K562 (cell line): Measurements from ENCODE around the gene WASF3. TPM values are rescaled to one million over a fixed set of nuclear protein-coding genes. Genes with fewer than 3 reads are reported as not detected.

Experiments used
- ATAC-seq: fragments of 200-7000 bp; cut with Tn5 transposase; 3 replicates; pipeline ENCODE4 v1.9.1; 2020; ENCODE audit warnings: moderate library complexity
- BruUV-seq: library from RNA; stranded (reverse); fragments of 400-500 nt; replicated peaks from 2 replicates; lab custom pipeline; 2021; lab: Mats Ljungman, UMichigan
- CTCF ChIA-PET: fragments of 300-600 bp; formaldehyde crosslinking; extraction: SDS; loops from one replicate; lab custom pipeline; 2021; ENCODE audit warnings: low intra/inter-chr PET ratio; lab: Yijun Ruan, JAX
- POLR2A ChIA-PET: fragments of 300-600, 350-650 bp; sonication (Branson Sonifier 250); formaldehyde crosslinking; extraction: SDS; loops from one replicate; lab custom pipeline; 2021; ENCODE audit warnings: antibody characterized with exemption, inconsistent platforms; lab: Yijun Ruan, JAX
- DNase-seq, 4 experiments: peaks; one replicate each; pipeline versions ENCODE4 v3.0.0 to v3.0.0-alpha.2; 2011 to 2018; ENCODE audit warnings: low spot score in 3 of 4, mixed read lengths in 3 of 4; ENCODE audit errors: extremely low read depth in 1 of 4
- FAIRE-seq: peaks from 2 replicates; lab custom pipeline; 2011; peaks lifted over from hg19 to GRCh38; lab: Jason Lieb, UNC
- H2AFZ ChIP-seq: 2 replicates; pipeline ENCODE4 v1.6.0; 2011; ENCODE audit warnings: low read depth, low read length, control low read depth, inconsistent platforms
- H3K27ac ChIP-seq: fragments of 200-600 bp; 3 replicates; pipeline ENCODE4 v1.8.0; 2011; ENCODE audit warnings: low read depth, mild to moderate bottlenecking, control low read depth, inconsistent platforms, low read length, moderate library complexity, mixed read lengths; ENCODE audit errors: extremely low read depth
- H3K27me3 ChIP-seq, 2 experiments: fragments of 300-600 bp in 1 of 2; 2 replicates in 1 of 2; 3 replicates in 1 of 2; pipeline versions ENCODE4 v1.6.0 to v1.8.0; 2011; ENCODE audit warnings: inconsistent platforms in 2 of 2, low read length in 2 of 2, mild to moderate bottlenecking in 1 of 2, mixed read lengths in 1 of 2, moderate library complexity in 1 of 2; ENCODE audit not compliant: control insufficient read depth in 2 of 2, insufficient read depth in 2 of 2
- H3K36me3 ChIP-seq: fragments of 300-600 bp; 3 replicates; pipeline ENCODE4 v1.8.0; 2011; ENCODE audit warnings: mild to moderate bottlenecking, low read length, inconsistent platforms; ENCODE audit not compliant: control insufficient read depth, insufficient read depth
- H3K4me1 ChIP-seq, 2 experiments: fragments of 200-600 bp in 1 of 2; replicated peaks in 1 of 2; 2 replicates in 1 of 2; 3 replicates in 1 of 2; pipeline versions ENCODE4 v1.5.1 to v1.8.0; 2011; ENCODE audit warnings: inconsistent platforms in 2 of 2, low read length in 2 of 2, mild to moderate bottlenecking in 1 of 2, mixed read lengths in 1 of 2, moderate library complexity in 1 of 2; ENCODE audit not compliant: control insufficient read depth in 2 of 2, insufficient read depth in 2 of 2
- H3K4me2 ChIP-seq: 2 replicates; pipeline ENCODE4 v1.6.1; 2011; ENCODE audit warnings: low read length, control low read depth, inconsistent platforms, mixed read lengths; ENCODE audit not compliant: insufficient read depth
- H3K4me3 ChIP-seq: fragments of 200-600 bp; sonication (generic), shearing (Covaris generic); 2 replicates; pipeline ENCODE4 v1.5.1; 2016; ENCODE audit warnings: control low read depth, inconsistent platforms
- H3K79me2 ChIP-seq: fragments of 200-600 bp; 3 replicates; pipeline ENCODE4 v1.8.0; 2011; ENCODE audit warnings: low read length, inconsistent platforms; ENCODE audit not compliant: control insufficient read depth, insufficient read depth
- H3K9ac ChIP-seq, 2 experiments: 2 replicates each; pipeline versions ENCODE4 v1.6.0 to v1.6.1; 2011; ENCODE audit warnings: low read depth in 2 of 2, low read length in 2 of 2, control low read depth in 1 of 2, inconsistent platforms in 1 of 2, mild to moderate bottlenecking in 1 of 2, mixed read lengths in 1 of 2; ENCODE audit not compliant: insufficient read depth in 1 of 2
- H3K9me1 ChIP-seq: one replicate; pipeline ENCODE4 v1.6.0; 2011; ENCODE audit warnings: inconsistent platforms, mild to moderate bottlenecking, low read length, moderate library complexity; ENCODE audit not compliant: control insufficient read depth, insufficient read depth
- H3K9me3 ChIP-seq: replicated peaks from 2 replicates; pipeline ENCODE4 v1.5.1; 2011; ENCODE audit warnings: low read depth, low read length, inconsistent platforms; ENCODE audit not compliant: control insufficient read depth, insufficient read depth
- H4K20me1 ChIP-seq: replicated peaks from 2 replicates; pipeline ENCODE4 v1.6.1; 2011; ENCODE audit warnings: low read length, inconsistent platforms, mixed read lengths; ENCODE audit not compliant: control insufficient read depth, insufficient read depth
- ARID2 ChIP-seq: fragments of 450-650 bp; IDR thresholded peaks from 2 replicates; pipeline ENCODE4 v1.6.1; 2017; ENCODE audit warnings: antibody characterized with exemption, mild to moderate bottlenecking
- CBFB ChIP-seq: sonication (generic); formaldehyde crosslinking; IDR thresholded peaks from 2 replicates; pipeline ENCODE4 v1.4.0; 2020; ENCODE audit warnings: mild to moderate bottlenecking, missing genetic modification reagents
- ELF2 ChIP-seq: fragments of 250-450 bp; sonication (Bioruptor Pico); IDR thresholded peaks from 2 replicates; pipeline ENCODE4 v1.5.0; 2021; ENCODE audit warnings: mild to moderate bottlenecking
- LARP7 ChIP-seq: fragments of 450-650 bp; IDR thresholded peaks from 2 replicates; pipeline ENCODE4 v1.6.1; 2016
- MTA2 ChIP-seq: fragments of 450-650 bp; IDR thresholded peaks from 2 replicates; pipeline ENCODE4 v1.6.1; 2016; ENCODE audit warnings: low read depth
- RNF219 ChIP-seq: fragments of 250-450 bp; sonication (Bioruptor Pico); IDR thresholded peaks from 2 replicates; pipeline ENCODE4 v1.5.0; 2022; ENCODE audit warnings: mild to moderate bottlenecking
- TBP ChIP-seq: optimal IDR thresholded peaks from 2 replicates; pipeline ENCODE3; 2011; ENCODE audit warnings: low read depth, low read length, improper control_type of control experiment
- TCF7 ChIP-seq: sonication (generic); IDR thresholded peaks from 2 replicates; pipeline ENCODE4 v1.6.1; 2016; ENCODE audit warnings: antibody characterized with exemption, borderline replicate concordance
- TEAD1 ChIP-seq, 2 experiments: fragments of 450-650 bp in 1 of 2; sonication (generic) in 1 of 2; formaldehyde crosslinking; IDR thresholded peaks; 2 replicates each; pipeline versions ENCODE4 v1.4.0 to v1.8.0; 2020 to 2022; ENCODE audit warnings: mild to moderate bottlenecking in 2 of 2, missing genetic modification reagents in 1 of 2
- ZBTB43 ChIP-seq: sonication (generic); formaldehyde crosslinking; IDR thresholded peaks from 2 replicates; pipeline ENCODE4 v1.8.0; 2023; ENCODE audit warnings: mild to moderate bottlenecking, missing genetic modification reagents
- ZC3H8 ChIP-seq: fragments of 450-650 bp; IDR thresholded peaks from 2 replicates; pipeline ENCODE4 v1.6.1; 2017
- ZMIZ1 ChIP-seq, 2 experiments: fragments of 150-350 bp in 1 of 2; IDR thresholded peaks; 2 replicates each; pipeline ENCODE4 v1.6.1; 2012 to 2016; ENCODE audit warnings: low read depth in 2 of 2, low read length in 2 of 2, mild to moderate bottlenecking in 1 of 2, moderate library complexity in 1 of 2
- ZNF184 ChIP-seq: sonication (generic); formaldehyde crosslinking; IDR thresholded peaks from 2 replicates; pipeline ENCODE4 v1.5.0; 2020; ENCODE audit warnings: missing genetic modification reagents
- WGBS: fragments of 100-300 bp; shearing (Covaris generic); methylation state at CpG from one replicate; pipeline ENCODE4 v1.1.6; 2016; ENCODE audit warnings: low coverage, mixed read lengths; ENCODE audit not compliant: insufficient coverage; ENCODE audit errors: missing lambda C conversion rate; 5-methylcytosine and 5-hydroxymethylcytosine counted together
- in situ Hi-C: fragments of 300-500 bp; cut with MboI; formaldehyde crosslinking; loops from 4 replicates; pipeline ENCODE4 v1.15.0; 2018; ENCODE audit warnings: inconsistent platforms, mixed read lengths
- intact Hi-C: fragments of 100-400 bp; cut with micrococcal nuclease; formaldehyde crosslinking; loops from 2 replicates; pipeline ENCODE4 v1.14.2; 2022
- polyA plus RNA-seq, 8 experiments: library from polyadenylated mRNA; depleted of rRNA in 4 of 8; stranded (reverse) in 5 of 8; unstranded in 3 of 8; fragments of >200 nt; fragmentation: Nextera tagmentation in 2 of 8; fragmentation: Illumina TruSeq in 1 of 8; extraction: Ambion mirVana in 2 of 8; extraction: Trizol in 1 of 8; gene quantifications; 2 replicates each; pipeline versions ENCODE4 v1.2.1 to v1.2.3, GENCODE V29; 2011 to 2014; ENCODE audit warnings: inconsistent platforms in 1 of 8, missing spikeins in 1 of 8
- total RNA-seq, 7 experiments: library from RNA; depleted of rRNA in 6 of 7; stranded (reverse); fragments of >200 nt in 6 of 7; fragmentation: Illumina TruSeq in 2 of 7; extraction: Trizol in 2 of 7; gene quantifications; 2 replicates each; pipeline versions ENCODE4 v1.2.1 to v1.2.3, GENCODE V29; 2011 to 2021; ENCODE audit warnings: low replicate concordance in 1 of 7

WASF3 gene
- total and polyA plus RNA-seq, 9 of the 15 experiments (the other 6 are each of a cell fraction or from before 2014, with no cell fraction given): 0.04 to 0.43 (median 0.11) TPM

GRCh38 chr13:26589226-26589625, 31.7 kb downstream of the WASF3 start:
- no peaks in the 10 kb centered on the region for H3K9me1 ChIP-seq
- no peaks in the 10 kb centered on the region for H3K79me2 ChIP-seq
- H3K4me2 ChIP-seq: no peak overlapping the region
- ATAC-seq: no peak
- no peaks in the 10 kb centered on the region for H4K20me1 ChIP-seq
- no peak overlapping the region for H3K4me3 ChIP-seq
- no peaks in the 10 kb centered on the region for H3K9me3 ChIP-seq
- no peak for TF ChIP-seq ZMIZ1 (IDR thresholded peaks at IDR 0.05; ENCODE audit: low read depth in 2 of 2, low read length in 2 of 2)
- TF ChIP-seq TEAD1 (CRISPR knock-in tag; IDR thresholded peaks at IDR 0.05): no peak
- TF ChIP-seq ARID2: no peak
- TF ChIP-seq TBP: no peak
- no peak for TF ChIP-seq ZC3H8
- no peak for TF ChIP-seq LARP7
- TF ChIP-seq ELF2 (CRISPR knock-in tag): no peak
- no peak for TF ChIP-seq RNF219 (CRISPR knock-in tag)
- TF ChIP-seq ZBTB43: no peak
- no peak for TF ChIP-seq MTA2
- no peak for TF ChIP-seq TCF7
- no peak for TF ChIP-seq CBFB (CRISPR knock-in tag)
- no peak for TF ChIP-seq ZNF184 (CRISPR knock-in tag)
- TF ChIP-seq, all 486 proteins: peak for 0
- WGBS: 0% methylated on average over 1 of the region's 1 CpG
- in situ Hi-C loops (no loop called here), intact Hi-C loops (no loop called here)
- Histone ChIP-seq H3K9ac (no peak overlapping the region), H3K36me3 (no peaks in the 10 kb centered on the region), H3K4me1 (no peaks in the 10 kb centered on the region), H3K27ac (no peak overlapping the region), H2AFZ (no peak overlapping the region), H3K27me3 (no peaks in the 10 kb centered on the region)
- FAIRE-seq (no peak), DNase-seq (no peak)
- POLR2A ChIA-PET: no interaction called here
- BruUV-seq: no TSS peak
- CTCF ChIA-PET: no interaction called here
